Measurements from ENCODE around the gene ARMC8. TPM values are rescaled to one million over a fixed set of nuclear protein-coding genes. Genes with fewer than 3 reads are reported as not detected.

The ARMC8 gene
- total RNA-seq, 1 donor from 2014 or later, result 42.5 TPM

GRCh38 chr3:138263104-138263503 is 76.0 kb downstream of the ARMC8 start:
- H3K36me3 ChIP-seq (ENCODE audit: control insufficient read depth, insufficient read depth, low read length), result no peaks in the 10 kb centered on the region
- no peak for DNase-seq (ENCODE audit: low read depth)
- H3K4me3 ChIP-seq (ENCODE audit: low read depth, low read length), result no peak overlapping the region
- no peak for TF ChIP-seq CTCF (IDR thresholded peaks at IDR 0.05; ENCODE audit: insufficient read depth, low read length, poor library complexity, severe bottlenecking)
- H3K27me3 ChIP-seq (ENCODE audit: control insufficient read depth, insufficient read depth, low read length), result no peaks in the 10 kb centered on the region

- no peak for TF ChIP-seq CTCF (IDR thresholded peaks at IDR 0.05; ENCODE audit: insufficient read depth, low read length, poor library complexity, severe bottlenecking)
- no peak overlapping the region for H3K4me3 ChIP-seq (ENCODE audit: low read depth, low read length)
- H3K36me3 ChIP-seq (ENCODE audit: control insufficient read depth, insufficient read depth, low read length), result no peaks in the 10 kb centered on the region
- no peaks in the 10 kb centered on the region for H3K27me3 ChIP-seq (ENCODE audit: control insufficient read depth, insufficient read depth, low read length)
- no peak for DNase-seq (ENCODE audit: low read depth)
Measured at GRCh38 chr3:138265745-138266144, 78.6 kb downstream of the ARMC8 start.

GRCh38 chr3:138267083-138267482 is 80.0 kb downstream of the ARMC8 start:
- no peak for DNase-seq (ENCODE audit: low read depth)
- H3K36me3 ChIP-seq (ENCODE audit: control insufficient read depth, insufficient read depth, low read length), result no peaks in the 10 kb centered on the region

GRCh38 chr3:138270245-138270644 is 83.1 kb downstream of the ARMC8 start:
- TF ChIP-seq CTCF (IDR thresholded peaks at IDR 0.05; ENCODE audit: insufficient read depth, low read length, poor library complexity, severe bottlenecking), result no peak
- no peak overlapping the region for H3K4me3 ChIP-seq (ENCODE audit: low read depth, low read length)
- no peaks in the 10 kb centered on the region for H3K27me3 ChIP-seq (ENCODE audit: control insufficient read depth, insufficient read depth, low read length)
- H3K36me3 ChIP-seq (ENCODE audit: control insufficient read depth, insufficient read depth, low read length), result peaks cover 1% of the 10 kb centered on the region
- no peak for DNase-seq (ENCODE audit: low read depth)

More at GRCh38 chr3:138267083-138267482, 80.0 kb downstream of the ARMC8 start:
- Histone ChIP-seq H3K27me3 (ENCODE audit: control insufficient read depth, insufficient read depth, low read length) (no peaks in the 10 kb centered on the region), H3K4me3 (ENCODE audit: low read depth, low read length) (no peak overlapping the region)
- TF ChIP-seq CTCF (IDR thresholded peaks at IDR 0.05; ENCODE audit: insufficient read depth, low read length, poor library complexity, severe bottlenecking), result no peak

- Histone ChIP-seq H3K36me3 (ENCODE audit: control insufficient read depth, insufficient read depth, low read length) (peaks cover 1% of the 10 kb centered on the region), H3K27me3 (ENCODE audit: control insufficient read depth, insufficient read depth, low read length) (no peaks in the 10 kb centered on the region), H3K4me3 (ENCODE audit: low read depth, low read length) (no peak overlapping the region)
- no peak for TF ChIP-seq CTCF (IDR thresholded peaks at IDR 0.05; ENCODE audit: insufficient read depth, low read length, poor library complexity, severe bottlenecking)
- no peak for DNase-seq (ENCODE audit: low read depth)
Measured at GRCh38 chr3:138271189-138271794, 84.2 kb downstream of the ARMC8 start.

GRCh38 chr3:138281561-138281960 is 94.5 kb downstream of the ARMC8 start:
- no peak for DNase-seq (ENCODE audit: low read depth)
- TF ChIP-seq CTCF (IDR thresholded peaks at IDR 0.05; ENCODE audit: insufficient read depth, low read length, poor library complexity, severe bottlenecking), result no peak
- Histone ChIP-seq H3K4me3 (ENCODE audit: low read depth, low read length) (no peak overlapping the region), H3K36me3 (ENCODE audit: control insufficient read depth, insufficient read depth, low read length) (no peaks in the 10 kb centered on the region), H3K27me3 (ENCODE audit: control insufficient read depth, insufficient read depth, low read length) (no peaks in the 10 kb centered on the region)
